Peyer's patch (tissue), 4 donors: ENCODE results near the gene MPPE1. TPM values are rescaled to one million over a fixed set of nuclear protein-coding genes. Genes with fewer than 3 reads are reported as not detected.
A peak's percentile ranks its signal among the peaks of the same experiment; 100 is the strongest.
"Not testable (repeated sequence)": the region's sequence is repeated elsewhere in the genome, so short reads cannot be mapped to it uniquely, and the experiment has no call there.

Experiments used
- DNase-seq, 3 donors: peaks; one replicate each; pipeline ENCODE4 v3.0.0-alpha.2; 2017 to 2019
- H3K27ac ChIP-seq, 4 donors: fragments of 200-600 bp; sonication (generic); one replicate each; pipeline ENCODE4 v1.5.1; 2016 to 2019
- H3K27me3 ChIP-seq, 2 donors: fragments of 200-600 bp; sonication (generic); one replicate each; pipeline ENCODE4 v1.5.1; 2019
- H3K36me3 ChIP-seq, 3 donors: fragments of 200-600 bp; sonication (generic); one replicate each; pipeline ENCODE4 v1.5.1; 2016 to 2019
- H3K4me1 ChIP-seq, 4 donors: fragments of 200-600 bp; sonication (generic); one replicate each; pipeline ENCODE4 v1.5.1; 2016 to 2019
- H3K4me3 ChIP-seq, 4 donors: fragments of 200-600 bp; sonication (generic); 1 replicate in 3 of 4; 2 replicates in 1 of 4; pipeline ENCODE4 v1.5.1; 2016 to 2019; ENCODE audit warnings: mild to moderate bottlenecking in 1 of 4
- H3K9me3 ChIP-seq, 4 donors: fragments of 200-600 bp; sonication (generic); one replicate each; pipeline ENCODE4 v1.5.1; 2016 to 2019; ENCODE audit warnings: mild to moderate bottlenecking in 1 of 4
- CTCF ChIP-seq, 6 experiments: fragments of 450-650 bp in 4 of 6; fragments of 200-600 bp in 2 of 6; sonication (generic) in 1 of 6; IDR thresholded peaks; one replicate each; pipeline ENCODE4 v1.5.1; 2017 to 2019; ENCODE audit warnings: antibody characterized with exemption in 6 of 6, mild to moderate bottlenecking in 3 of 6, moderate library complexity in 1 of 6
- POLR2A ChIP-seq, 2 donors: fragments of 450-650 bp; IDR thresholded peaks; one replicate each; pipeline ENCODE4 v1.5.1; 2017; ENCODE audit warnings: antibody characterized with exemption in 2 of 2, mild to moderate bottlenecking in 2 of 2, moderate library complexity in 2 of 2
- total RNA-seq, 4 donors: library from RNA; depleted of rRNA; stranded (reverse); fragments of >200 nt; gene quantifications; one replicate each; pipeline ENCODE4 v1.1.0, GENCODE V29; 2016

The MPPE1 gene
- total RNA-seq, 4 donors from 2014 or later = 46.2 to 69.3 (median 63.4) TPM

- TF ChIP-seq POLR2A (IDR thresholded peaks at IDR 0.05) = no peak
- TF ChIP-seq CTCF (IDR thresholded peaks at IDR 0.05) = no peak
- no peaks in the 10 kb centered on the region for H3K27me3 ChIP-seq
- no peak overlapping the region for H3K4me3 ChIP-seq
- no peak for DNase-seq
- H3K4me1 ChIP-seq = peaks cover 0 to 10% (median 2%) of the 10 kb centered on the region in 4 donors
- H3K9me3 ChIP-seq = no peaks in the 10 kb centered on the region
- H3K36me3 ChIP-seq = peaks cover 0 to 19% (median 0%) of the 10 kb centered on the region in 3 donors
- H3K27ac ChIP-seq = no peak overlapping the region
Observed at GRCh38 chr18:11902522-11903292, 5.4 kb downstream of the MPPE1 start.

- Histone ChIP-seq H3K4me1 (peaks cover 0 to 2% (median 0%) of the 10 kb centered on the region in 4 donors), H3K36me3 (peaks cover 0 to 19% (median 0%) of the 10 kb centered on the region in 3 donors), H3K27ac (no peak overlapping the region), H3K27me3 (no peaks in the 10 kb centered on the region), H3K4me3 (no peak overlapping the region), H3K9me3 (no peaks in the 10 kb centered on the region)
- DNase-seq = no peak
- TF ChIP-seq POLR2A (IDR thresholded peaks at IDR 0.05) (no peak), CTCF (IDR thresholded peaks at IDR 0.05) (no peak)
Observed at GRCh38 chr18:11901826-11902438, 6.2 kb downstream of the MPPE1 start.

GRCh38 chr18:11899063-11899462, 9.1 kb downstream of the MPPE1 start:
- H3K36me3 ChIP-seq = peaks cover 0 to 23% (median 0%) of the 10 kb centered on the region in 3 donors
- H3K4me1 ChIP-seq = no peaks in the 10 kb centered on the region

GRCh38 chr18:11897781-11898180, 10.3 kb downstream of the MPPE1 start:
- Histone ChIP-seq H3K27ac (no peak overlapping the region), H3K36me3 (peaks cover 0 to 27% (median 0%) of the 10 kb centered on the region in 3 donors), H3K9me3 (no peaks in the 10 kb centered on the region), H3K4me3 (no peak overlapping the region), H3K4me1 (no peaks in the 10 kb centered on the region), H3K27me3 (no peaks in the 10 kb centered on the region)
- no peak for TF ChIP-seq CTCF (IDR thresholded peaks at IDR 0.05)
- TF ChIP-seq POLR2A (IDR thresholded peaks at IDR 0.05) = no peak
- no peak for DNase-seq

More at GRCh38 chr18:11899063-11899462, 9.1 kb downstream of the MPPE1 start:
- DNase-seq = no peak
- H3K9me3 ChIP-seq = no peaks in the 10 kb centered on the region
- no peak for TF ChIP-seq POLR2A (IDR thresholded peaks at IDR 0.05)
- TF ChIP-seq CTCF (IDR thresholded peaks at IDR 0.05) = no peak
- no peaks in the 10 kb centered on the region for H3K27me3 ChIP-seq
- no peak overlapping the region for H3K4me3 ChIP-seq
- H3K27ac ChIP-seq = no peak overlapping the region

GRCh38 chr18:11892438-11892837, 15.7 kb downstream of the MPPE1 start:
- H3K4me3 ChIP-seq, H3K27ac ChIP-seq, H3K27me3 ChIP-seq, H3K4me1 ChIP-seq, H3K9me3 ChIP-seq: not testable (repeated sequence)
- peaks cover 0 to 66% (median 0%) of the 10 kb centered on the region in 3 donors for H3K36me3 ChIP-seq
- peak in 1 of 3 donors; percentile 7 for DNase-seq

- H3K36me3 ChIP-seq = peaks cover 0 to 71% (median 0%) of the 10 kb centered on the region in 3 donors
- peak in 1 of 3 donors; percentile 10 for DNase-seq
Observed at GRCh38 chr18:11891737-11892136, 16.4 kb downstream of the MPPE1 start.

More at GRCh38 chr18:11891737-11892136, 16.4 kb downstream of the MPPE1 start:
- Histone ChIP-seq H3K27ac (no peak overlapping the region), H3K4me3 (no peak overlapping the region), H3K27me3 (no peaks in the 10 kb centered on the region), H3K4me1 (peaks cover 0 to 13% (median 0%) of the 10 kb centered on the region in 4 donors), H3K9me3 (no peaks in the 10 kb centered on the region)
- TF ChIP-seq POLR2A (IDR thresholded peaks at IDR 0.05) (no peak), CTCF (IDR thresholded peaks at IDR 0.05) (no peak)
